Neural progenitor cell (in vitro differentiated cells): Measurements from ENCODE around the gene SLC4A5. TPM values are rescaled to one million over a fixed set of nuclear protein-coding genes. Genes with fewer than 3 reads are reported as not detected.

ENCODE experiments used
- DNase-seq: peaks from one replicate; pipeline ENCODE4 v3.0.0-alpha.2; 2016; ENCODE audit warnings: low spot score
- H2AFZ ChIP-seq: fragments of 200-600 bp; sonication (generic); replicated peaks from 2 replicates; pipeline ENCODE4 v1.6.1; 2016; ENCODE audit warnings: antibody characterized with exemption
- H3F3A ChIP-seq: fragments of 200-600 bp; sonication (generic); 2 replicates; pipeline ENCODE4 v1.6.1; 2016; ENCODE audit warnings: antibody characterized with exemption, low read depth
- H3K27ac ChIP-seq: fragments of 200-600 bp; sonication (generic); 2 replicates; pipeline ENCODE4 v1.5.1; 2016; ENCODE audit warnings: mild to moderate bottlenecking
- H3K27me3 ChIP-seq: fragments of 200-600 bp; sonication (generic); 2 replicates; pipeline ENCODE4 v1.6.1; 2016; ENCODE audit warnings: mild to moderate bottlenecking, moderate library complexity
- H3K36me3 ChIP-seq: fragments of 200-600 bp; sonication (generic); 2 replicates; pipeline ENCODE4 v1.5.1; 2016
- H3K4me1 ChIP-seq: fragments of 200-600 bp; sonication (generic); 2 replicates; pipeline ENCODE4 v1.6.1; 2016; ENCODE audit warnings: mixed run types
- H3K4me2 ChIP-seq: fragments of 200-600 bp; sonication (generic); 2 replicates; pipeline ENCODE4 v1.6.1; 2016
- H3K4me3 ChIP-seq: fragments of 200-600 bp; sonication (generic); 2 replicates; pipeline ENCODE4 v1.5.1; 2016
- H3K79me2 ChIP-seq: fragments of 200-600 bp; sonication (generic); 2 replicates; pipeline ENCODE4 v1.6.1; 2016; ENCODE audit warnings: low read depth
- H3K9ac ChIP-seq: fragments of 200-600 bp; sonication (generic); 2 replicates; pipeline ENCODE4 v1.6.1; 2016
- H3K9me3 ChIP-seq: fragments of 200-600 bp; sonication (generic); 2 replicates; pipeline ENCODE4 v1.5.1; 2016; ENCODE audit warnings: low read depth
- H4K20me1 ChIP-seq: fragments of 200-600 bp; sonication (generic); 2 replicates; pipeline ENCODE4 v1.6.1; 2016; ENCODE audit warnings: low read depth
- H3K27ac Mint-ChIP-seq: 3 replicates; pipeline ENCODE4 v1.8.0; 2021; ENCODE audit warnings: mixed read lengths
- H3K27me3 Mint-ChIP-seq: 2 replicates; pipeline ENCODE4 v1.8.0; 2022; ENCODE audit warnings: low read depth, mild to moderate bottlenecking, inconsistent platforms, moderate library complexity, mixed read lengths; ENCODE audit not compliant: insufficient read depth
- H3K36me3 Mint-ChIP-seq: 3 replicates; pipeline ENCODE4 v1.8.0; 2021; ENCODE audit warnings: mixed read lengths
- H3K4me1 Mint-ChIP-seq: 3 replicates; pipeline ENCODE4 v1.8.0; 2021; ENCODE audit warnings: mixed read lengths
- H3K4me3 Mint-ChIP-seq: 3 replicates; pipeline ENCODE4 v1.8.0; 2021; ENCODE audit warnings: mild to moderate bottlenecking, moderate library complexity, mixed read lengths
- H3K9me3 Mint-ChIP-seq: 3 replicates; pipeline ENCODE4 v1.8.0; 2020; ENCODE audit warnings: mixed read lengths
- CTCF ChIP-seq: fragments of 200-600 bp; sonication (generic); IDR thresholded peaks from 2 replicates; pipeline ENCODE4 v1.5.1; 2017; ENCODE audit warnings: antibody characterized with exemption, mild to moderate bottlenecking
- EZH2 ChIP-seq: fragments of 200-600 bp; sonication (generic); IDR thresholded peaks from 2 replicates; pipeline ENCODE4 v1.6.1; 2017; ENCODE audit warnings: antibody characterized with exemption, mild to moderate bottlenecking, moderate library complexity
- EZH2phosphoT487 ChIP-seq: fragments of 200-600 bp; sonication (generic); IDR thresholded peaks from 2 replicates; pipeline ENCODE4 v1.6.1; 2017; ENCODE audit warnings: antibody characterized with exemption
- total RNA-seq: library from RNA; depleted of rRNA; stranded (reverse); fragments of >200 nt; gene quantifications from 2 replicates; pipeline ENCODE4 v1.2.3, GENCODE V29; 2015; ENCODE audit warnings: low replicate concordance

Gene SLC4A5
- total RNA-seq, 1 donor from 2014 or later, result 2.0 TPM

GRCh38 chr2:74381751-74382150, 38.5 kb upstream of the SLC4A5 start:
- peaks cover 21% of the 10 kb centered on the region for H3K4me1 Mint-ChIP-seq
- Histone ChIP-seq H3K79me2 (peaks cover 88% of the 10 kb centered on the region), H3K27me3 (no peaks in the 10 kb centered on the region), H2AFZ (no peak overlapping the region), H3K4me2 (no peak overlapping the region), H3K4me3 (no peak overlapping the region), H3K9ac (no peak overlapping the region), H3K9me3 (no peaks in the 10 kb centered on the region), H3K4me1 (peaks cover 29% of the 10 kb centered on the region), H3K36me3 (no peaks in the 10 kb centered on the region), H3K27ac (no peak overlapping the region), H3F3A (peaks cover 12% of the 10 kb centered on the region), H4K20me1 (peaks cover 59% of the 10 kb centered on the region)
- peaks cover 2% of the 10 kb centered on the region for H3K27me3 Mint-ChIP-seq
- no peak overlapping the region for H3K4me3 Mint-ChIP-seq
- peaks cover 13% of the 10 kb centered on the region for H3K36me3 Mint-ChIP-seq
- no peak for DNase-seq
- H3K27ac Mint-ChIP-seq, result no peak overlapping the region
- TF ChIP-seq EZH2, result no peak
- no peak for TF ChIP-seq EZH2phosphoT487
- no peak for TF ChIP-seq CTCF
- H3K9me3 Mint-ChIP-seq, result no peaks in the 10 kb centered on the region

- peak within 1 kb of the TSS; percentile 87 for H3K4me2 ChIP-seq
- no peak for TF ChIP-seq EZH2
- no peak for TF ChIP-seq CTCF
- TF ChIP-seq EZH2phosphoT487, result no peak
- H3K79me2 ChIP-seq, result peaks cover 73% of the 10 kb centered on the region
- Mint-ChIP-seq H3K9me3 (no peaks in the 10 kb centered on the region), H3K27ac (peak within 1 kb of the TSS; percentile 84), H3K4me1 (peaks cover 23% of the 10 kb centered on the region), H3K36me3 (peaks cover 15% of the 10 kb centered on the region), H3K4me3 (peak within 1 kb of the TSS; percentile 74), H3K27me3 (peaks cover 2% of the 10 kb centered on the region)
- no peaks in the 10 kb centered on the region for H3K36me3 ChIP-seq
- H3K27me3 ChIP-seq, result no peaks in the 10 kb centered on the region
- H3K9me3 ChIP-seq, result no peaks in the 10 kb centered on the region
- no peak within 1 kb of the TSS for H2AFZ ChIP-seq
- H3F3A ChIP-seq, result peaks cover 15% of the 10 kb centered on the region
- H3K27ac ChIP-seq, result peak within 1 kb of the TSS; percentile 54
- peak; percentile 79 for DNase-seq
- peak within 1 kb of the TSS; percentile 48 for H3K4me3 ChIP-seq
- peaks cover 32% of the 10 kb centered on the region for H3K4me1 ChIP-seq
- peaks cover 47% of the 10 kb centered on the region for H4K20me1 ChIP-seq
- peak within 1 kb of the TSS; percentile 43 for H3K9ac ChIP-seq
Observed at GRCh38 chr2:74379851-74380789, 36.9 kb upstream of the SLC4A5 start, which contains the start of gene DCTN1. Gene DCTN1, minus strand, starts transcription at chr2:74380311. Its CDS starts 274 bp downstream, at chr2:74380037.

GRCh38 chr2:74378007-74378406, 34.8 kb upstream of the SLC4A5 start:
- H3K79me2 ChIP-seq, result peaks cover 67% of the 10 kb centered on the region
- H3K27ac ChIP-seq, result no peak overlapping the region
- peaks cover 49% of the 10 kb centered on the region for H3K4me1 ChIP-seq
- Mint-ChIP-seq H3K27ac (no peak overlapping the region), H3K36me3 (peaks cover 13% of the 10 kb centered on the region), H3K27me3 (peaks cover 2% of the 10 kb centered on the region), H3K4me3 (no peak overlapping the region), H3K9me3 (no peaks in the 10 kb centered on the region), H3K4me1 (peaks cover 42% of the 10 kb centered on the region)
- no peak overlapping the region for H3K4me3 ChIP-seq
- no peak for TF ChIP-seq EZH2
- no peak for TF ChIP-seq EZH2phosphoT487
- TF ChIP-seq CTCF, result no peak
- no peak overlapping the region for H3K9ac ChIP-seq
- no peaks in the 10 kb centered on the region for H3K27me3 ChIP-seq
- peaks cover 56% of the 10 kb centered on the region for H4K20me1 ChIP-seq
- peaks cover 28% of the 10 kb centered on the region for H3F3A ChIP-seq
- DNase-seq, result no peak
- no peaks in the 10 kb centered on the region for H3K9me3 ChIP-seq
- H3K4me2 ChIP-seq, result no peak overlapping the region
- H3K36me3 ChIP-seq, result no peaks in the 10 kb centered on the region
- H2AFZ ChIP-seq, result no peak overlapping the region
